NCI-H82 treated with DMSO at 0.1 percent for 48 hours (cell line): Measurements from ENCODE around the gene LDLRAP1.
"Not testable (repeated sequence)": the region's sequence is repeated elsewhere in the genome, so short reads cannot be mapped to it uniquely, and the experiment has no call there.

ENCODE experiments used
- DNase-seq: peaks from one replicate; lab custom pipeline; 2025; ENCODE audit not compliant: unreplicated experiment; lab: John Stamatoyannopoulos, UW

Gene LDLRAP1

DNA sequence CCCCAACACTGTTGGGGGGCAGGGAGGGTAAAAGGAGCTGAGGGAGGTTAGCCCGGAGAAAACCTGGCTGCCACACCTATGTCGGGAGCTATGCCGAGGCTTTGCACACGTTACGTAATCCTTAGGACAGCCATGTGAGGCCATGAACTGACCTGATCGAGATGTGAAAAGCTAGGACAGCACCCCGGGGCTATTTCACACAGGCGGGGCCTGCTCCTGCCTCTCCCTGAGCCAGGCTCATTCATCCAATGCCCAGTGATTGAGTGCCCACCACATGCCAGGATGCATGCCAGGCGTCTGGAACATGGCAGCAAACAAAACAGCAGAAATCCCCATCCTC lies 30.2 kb downstream of the LDLRAP1 start:
- no peak for DNase-seq

DNA sequence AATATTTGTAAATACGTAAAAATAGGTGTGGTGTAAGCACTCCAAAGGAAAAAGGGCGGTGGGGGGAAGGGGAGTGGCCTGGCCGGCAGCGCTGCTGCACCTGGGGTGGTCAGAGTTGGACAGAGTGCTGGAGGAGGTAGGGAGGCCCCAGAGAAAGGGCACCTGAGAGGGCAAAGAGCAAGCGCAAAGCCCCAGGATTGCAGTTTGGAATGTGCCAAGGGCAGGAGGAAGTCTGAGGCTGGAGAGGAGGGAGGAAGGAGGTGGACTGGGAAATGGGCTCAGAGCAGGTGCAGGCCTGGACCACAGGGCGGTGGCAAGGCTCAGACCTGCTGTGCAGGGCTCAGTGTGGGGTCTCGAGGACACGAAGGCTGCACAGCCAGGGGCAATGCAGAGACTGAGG lies 30.6 kb downstream of the LDLRAP1 start:
- no peak for DNase-seq

DNA sequence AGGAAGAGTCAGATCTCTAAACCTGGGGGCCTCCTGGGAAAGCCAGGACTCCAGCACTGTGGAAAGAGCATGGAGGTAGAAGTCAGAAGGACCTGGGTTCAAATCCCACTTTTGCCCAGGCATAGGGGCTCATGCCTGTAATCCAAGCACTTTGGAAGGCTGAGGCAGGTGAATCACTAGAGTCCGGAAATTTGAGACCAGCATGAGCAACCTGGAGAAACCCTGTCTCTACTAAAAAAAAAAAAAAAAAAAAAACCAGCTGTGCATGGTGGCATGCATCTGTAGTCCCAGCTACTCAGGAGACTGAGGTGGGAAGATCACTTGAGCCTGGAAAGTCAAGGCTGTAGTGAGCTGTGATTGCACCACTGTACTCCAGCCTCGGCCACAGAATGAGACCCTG lies 31.8 kb downstream of the LDLRAP1 start:
- no peak for DNase-seq

DNA sequence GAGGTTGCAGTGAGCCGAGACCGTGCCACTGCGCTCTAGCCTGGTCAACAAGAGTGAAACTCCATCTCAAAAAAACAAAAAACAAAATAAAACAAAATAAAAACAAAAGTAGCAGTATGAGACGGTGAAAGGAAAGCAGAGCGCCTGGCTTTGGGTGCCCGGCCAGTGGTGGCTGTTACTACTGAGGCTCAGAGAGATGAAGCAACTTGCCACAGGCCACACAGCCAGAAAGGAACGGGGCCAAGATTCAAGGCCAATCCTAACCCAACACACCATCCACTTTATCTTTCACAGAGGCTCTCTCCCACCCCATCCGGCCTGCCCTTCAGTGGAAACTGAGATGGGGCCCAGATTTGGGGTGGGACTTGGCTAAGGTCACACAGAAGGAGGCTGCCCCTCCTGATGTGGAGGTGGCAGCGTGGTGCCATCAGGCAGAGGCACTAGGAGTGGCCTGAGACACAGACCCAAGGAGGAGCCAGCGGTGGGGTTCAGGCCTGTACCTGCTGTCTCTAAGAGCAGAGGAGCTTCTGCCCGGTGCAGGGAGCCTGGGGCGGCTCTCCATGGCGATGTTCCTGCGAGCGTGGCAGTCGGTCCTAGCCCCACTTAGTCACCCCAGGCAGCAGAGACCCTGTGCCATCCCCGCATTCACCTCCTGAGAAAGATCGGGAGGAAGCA lies 33.2 kb downstream of the LDLRAP1 start:
- no peak for DNase-seq

GRCh38 chr1:25577134-25577920 lies 33.9 kb downstream of the LDLRAP1 start:
- no peak for DNase-seq

GRCh38 chr1:25579292-25580252 lies 36.2 kb downstream of the LDLRAP1 start:
- peak; percentile 99 for DNase-seq

DNA sequence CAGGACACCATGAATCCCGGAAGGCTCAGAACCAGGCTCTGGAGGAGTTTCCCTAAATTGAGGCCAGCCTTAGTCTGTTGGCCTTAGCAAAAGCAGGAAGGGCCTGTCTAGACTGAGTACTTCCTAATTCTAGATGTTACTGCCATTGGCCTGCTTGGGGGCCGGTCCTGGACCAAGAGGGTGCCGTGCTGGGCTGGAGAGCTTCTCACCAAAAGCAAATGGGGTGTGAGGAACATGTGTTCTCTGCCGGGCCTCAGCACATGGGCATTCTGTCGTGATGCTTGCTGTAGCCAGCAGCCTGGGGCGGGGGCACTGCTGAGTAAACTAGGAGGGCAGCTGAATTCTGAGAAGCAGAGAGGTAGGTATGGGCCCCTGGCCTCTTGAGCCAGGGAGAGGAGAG lies 37.5 kb downstream of the LDLRAP1 start:
- no peak for DNase-seq

GRCh38 chr1:25581764-25582163 lies 38.4 kb downstream of the LDLRAP1 start:
- DNase-seq, result no peak

DNA sequence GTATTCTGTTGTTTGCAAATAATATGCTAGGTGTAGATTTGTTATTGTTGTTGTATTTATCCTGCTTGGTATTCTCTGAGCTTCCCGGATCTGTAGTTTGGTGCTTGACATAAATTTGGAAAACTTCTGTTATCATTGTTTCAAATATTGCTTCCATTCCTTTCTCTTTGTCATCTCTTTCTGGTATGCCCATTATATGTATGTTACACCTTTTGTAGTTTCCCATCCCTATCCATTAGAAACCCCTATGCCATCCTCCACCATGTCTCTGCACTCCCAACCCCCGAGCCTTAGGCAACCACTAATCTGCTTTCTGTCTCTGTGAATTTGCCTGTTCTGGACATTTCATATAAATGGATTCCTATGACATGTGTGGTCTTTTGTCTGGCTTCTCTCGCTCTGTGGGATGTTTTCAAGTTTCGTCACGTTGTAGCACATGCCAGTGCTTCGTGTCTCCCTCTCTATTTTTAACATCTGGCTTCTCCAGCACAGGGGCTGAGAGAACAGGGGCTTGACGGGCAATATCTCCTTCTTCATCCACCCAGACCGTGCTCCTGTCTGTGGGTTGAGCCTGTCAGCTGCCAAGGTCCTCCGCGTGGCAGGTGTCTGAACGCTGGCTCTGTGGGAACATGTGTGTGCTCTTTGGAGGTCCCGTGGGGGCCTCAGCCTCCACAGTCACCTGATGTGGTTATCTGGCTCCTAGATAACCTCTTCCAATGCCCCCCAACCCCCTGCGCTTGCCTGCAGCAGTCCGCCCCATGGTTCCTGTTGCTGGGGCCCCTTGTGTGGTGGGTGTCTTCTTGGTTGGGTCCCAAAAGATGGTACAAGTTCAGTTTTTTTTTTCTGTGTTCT lies 40.3 kb downstream of the LDLRAP1 start:
- no peak for DNase-seq

DNA sequence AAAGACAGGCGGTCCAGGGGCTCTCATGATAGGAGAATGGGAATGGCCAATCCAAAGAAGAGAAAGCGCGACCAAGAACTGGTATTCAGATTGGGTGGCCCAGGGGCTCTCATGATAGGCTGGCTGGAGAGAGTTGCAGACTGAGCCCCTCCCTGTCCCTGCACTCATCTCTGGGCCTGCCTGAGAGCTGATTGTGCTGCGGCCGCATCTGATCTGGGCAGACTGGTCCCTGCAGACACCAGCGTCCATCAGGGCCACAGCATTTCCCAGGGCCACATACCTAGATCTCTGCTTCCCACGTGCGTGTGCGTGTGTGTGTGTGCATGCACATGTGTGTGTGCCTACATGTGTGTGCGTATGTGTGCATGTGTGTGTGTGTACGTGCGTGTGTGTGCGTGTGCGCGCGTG lies 42.8 kb downstream of the LDLRAP1 start:
- peak; percentile 41 for DNase-seq

GRCh38 chr1:25587290-25587689 lies 43.9 kb downstream of the LDLRAP1 start:
- DNase-seq, result no peak

- not testable (repeated sequence) for DNase-seq
These were observed 44.8 kb downstream of the LDLRAP1 start for GRCh38 chr1:25588224-25588623.

- not testable (repeated sequence) for DNase-seq
These were observed 45.4 kb downstream of the LDLRAP1 start for GRCh38 chr1:25588786-25589185.

DNA sequence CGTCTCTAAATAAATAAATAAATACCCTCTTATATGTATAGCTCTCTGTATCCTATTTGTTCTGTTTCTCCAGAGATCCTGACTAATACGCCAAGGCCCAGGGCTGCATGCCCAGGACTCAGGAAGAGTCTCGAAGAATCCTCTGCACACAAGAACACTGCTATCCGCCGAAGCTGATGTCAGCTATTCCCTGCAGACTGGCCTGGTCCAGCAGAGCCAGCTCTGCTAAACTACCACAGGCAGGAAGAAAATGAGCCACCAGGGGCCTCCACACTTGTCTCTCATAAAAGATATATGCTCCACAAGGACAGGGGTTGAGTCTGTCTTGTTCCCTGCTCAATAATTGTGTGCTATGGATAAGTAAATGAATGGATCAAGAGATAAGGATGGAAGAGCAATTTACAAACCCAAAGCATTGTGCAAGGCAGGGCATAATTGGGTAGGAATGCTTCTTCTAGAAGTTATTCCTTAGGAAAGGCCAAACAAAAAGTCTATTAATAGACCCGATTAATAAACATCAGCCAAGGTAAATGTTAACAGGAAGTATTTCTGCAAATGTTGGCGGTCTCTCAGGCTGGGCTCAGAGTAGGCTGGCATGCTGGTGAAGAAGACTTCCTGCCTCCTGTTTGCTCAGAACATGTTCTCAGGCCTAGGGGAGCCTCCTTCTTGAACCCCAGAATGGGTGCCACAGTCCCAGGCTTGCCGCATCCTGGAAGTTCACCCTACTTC lies 46.9 kb downstream of the LDLRAP1 start:
- no peak for DNase-seq

DNA sequence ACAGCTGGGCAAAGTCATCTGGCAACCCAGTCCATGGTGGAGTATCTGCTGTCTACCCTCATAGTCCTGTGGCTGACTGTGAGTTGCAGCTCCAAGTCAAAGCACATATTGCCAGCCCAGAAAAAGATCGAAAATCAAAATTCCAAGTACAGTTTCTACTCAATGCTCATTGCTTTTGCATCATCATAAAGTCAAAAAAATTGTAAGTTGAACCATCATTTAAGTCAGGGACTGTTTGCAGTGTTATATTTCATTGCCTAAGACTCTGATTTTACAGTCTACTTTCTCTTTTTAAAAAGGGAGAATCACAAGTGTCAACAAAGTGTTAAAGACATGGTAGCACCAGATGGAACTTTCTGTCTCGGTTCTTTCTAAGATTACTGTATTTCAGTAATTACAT lies 50.5 kb downstream of the LDLRAP1 start:
- DNase-seq, result no peak

DNA sequence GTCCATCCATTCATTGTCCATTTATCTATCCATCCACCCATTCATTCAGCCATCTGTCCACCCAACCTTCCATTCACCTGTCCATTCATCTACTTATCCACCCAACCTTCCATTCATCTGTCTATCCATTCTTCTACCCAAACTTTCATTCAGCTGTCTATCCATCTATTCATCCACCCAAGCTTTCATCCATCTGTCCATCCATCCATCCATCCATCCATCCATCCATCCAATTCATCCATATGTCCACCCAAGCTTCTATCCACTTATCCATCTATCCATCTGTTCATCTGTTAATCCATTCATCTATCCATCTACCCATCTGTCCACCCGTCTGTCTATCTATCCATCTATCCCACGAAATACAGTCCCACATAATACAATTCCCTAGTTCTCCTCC lies 51.6 kb downstream of the LDLRAP1 start:
- peak; percentile 83 for DNase-seq

- DNase-seq, result not testable (repeated sequence)
These were observed 53.2 kb downstream of the LDLRAP1 start for GRCh38 chr1:25596641-25597040.

DNA sequence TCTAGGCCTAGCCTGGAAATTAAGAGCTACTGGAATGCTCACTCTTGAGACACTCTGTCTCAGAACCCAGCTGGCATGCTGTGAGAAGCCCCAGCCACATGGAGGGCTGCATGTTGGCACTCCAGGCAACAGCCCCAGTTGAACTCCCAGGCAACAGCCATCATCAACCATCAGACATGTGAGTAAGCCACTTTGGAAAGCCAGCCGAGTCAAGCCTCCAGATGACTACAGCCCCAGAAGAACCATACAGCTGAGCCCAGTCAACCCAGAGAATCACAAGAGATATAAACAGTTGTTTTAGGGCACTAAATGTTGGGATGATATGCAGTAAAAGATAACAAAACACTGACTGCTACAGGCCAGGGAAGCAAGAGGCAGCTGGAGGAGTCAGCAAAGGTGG lies 55.5 kb downstream of the LDLRAP1 start:
- no peak for DNase-seq

- DNase-seq, result no peak
These were observed 56.7 kb downstream of the LDLRAP1 start for GRCh38 chr1:25599969-25600610.
